ENCODE measurements around the gene NRIP3.
A peak's percentile ranks its signal among the peaks of the same experiment; 100 is the strongest.

Gene NRIP3

DNA sequence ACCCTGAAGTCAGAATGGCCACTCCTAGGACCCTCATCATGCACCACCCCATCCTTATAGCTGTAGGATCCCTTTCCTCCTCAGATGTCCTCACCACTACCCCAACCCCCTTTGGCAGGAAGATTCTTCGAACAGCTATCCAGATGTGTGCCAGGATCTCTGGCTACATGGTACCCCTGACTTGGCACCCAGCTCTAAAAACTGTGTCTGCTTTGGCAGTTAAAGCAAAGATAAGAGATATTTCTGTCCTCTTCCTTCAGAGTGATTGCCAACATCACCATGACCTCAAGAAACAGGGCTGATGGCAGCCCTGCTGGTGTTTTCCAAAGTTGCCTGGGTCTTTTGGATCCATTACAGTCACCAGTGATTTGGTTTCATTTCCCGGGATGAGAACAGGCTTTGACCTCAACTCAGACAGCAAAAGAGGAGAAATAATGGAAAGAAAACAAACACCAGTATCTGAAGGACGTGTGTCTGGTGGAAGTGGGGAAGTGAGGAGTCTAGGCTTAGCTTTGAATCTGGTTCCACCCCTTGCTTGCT lies 4.3 kb upstream of the NRIP3 start:
- no peak overlapping the region for H3K4me3 ChIP-seq (ENCODE audit: low read length)
- TF ChIP-seq CTCF (conservative IDR thresholded peaks at IDR 0.05; ENCODE audit: low read length), result no peak

DNA sequence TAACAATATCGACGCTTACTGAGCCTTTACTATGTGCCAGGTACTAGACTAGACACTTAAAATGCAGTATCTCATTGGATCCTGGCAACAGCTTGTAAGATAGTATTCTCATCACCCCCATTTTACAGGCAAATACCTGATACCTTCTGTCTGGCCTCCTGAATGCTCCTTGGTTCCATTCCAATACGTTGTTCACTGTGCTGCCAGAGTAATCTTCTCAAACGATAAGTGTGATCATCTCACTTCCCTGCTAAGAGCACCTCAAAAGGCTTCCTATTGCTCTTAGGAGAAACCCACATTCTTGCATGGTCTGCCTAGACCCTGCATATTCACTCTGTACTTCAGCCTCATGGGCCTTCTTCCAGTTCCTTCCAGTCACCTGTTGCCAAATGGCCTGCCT lies 1.3 kb upstream of the NRIP3 start:
- no peak overlapping the region for H3K4me3 ChIP-seq (ENCODE audit: low read length)
- no peak for DNase-seq (ENCODE audit: low read depth)
- no peak for TF ChIP-seq CTCF (conservative IDR thresholded peaks at IDR 0.05; ENCODE audit: low read length)

More for the DNA sequence above, 4.3 kb upstream of the NRIP3 start:
- DNase-seq (ENCODE audit: low read depth), result no peak

DNA sequence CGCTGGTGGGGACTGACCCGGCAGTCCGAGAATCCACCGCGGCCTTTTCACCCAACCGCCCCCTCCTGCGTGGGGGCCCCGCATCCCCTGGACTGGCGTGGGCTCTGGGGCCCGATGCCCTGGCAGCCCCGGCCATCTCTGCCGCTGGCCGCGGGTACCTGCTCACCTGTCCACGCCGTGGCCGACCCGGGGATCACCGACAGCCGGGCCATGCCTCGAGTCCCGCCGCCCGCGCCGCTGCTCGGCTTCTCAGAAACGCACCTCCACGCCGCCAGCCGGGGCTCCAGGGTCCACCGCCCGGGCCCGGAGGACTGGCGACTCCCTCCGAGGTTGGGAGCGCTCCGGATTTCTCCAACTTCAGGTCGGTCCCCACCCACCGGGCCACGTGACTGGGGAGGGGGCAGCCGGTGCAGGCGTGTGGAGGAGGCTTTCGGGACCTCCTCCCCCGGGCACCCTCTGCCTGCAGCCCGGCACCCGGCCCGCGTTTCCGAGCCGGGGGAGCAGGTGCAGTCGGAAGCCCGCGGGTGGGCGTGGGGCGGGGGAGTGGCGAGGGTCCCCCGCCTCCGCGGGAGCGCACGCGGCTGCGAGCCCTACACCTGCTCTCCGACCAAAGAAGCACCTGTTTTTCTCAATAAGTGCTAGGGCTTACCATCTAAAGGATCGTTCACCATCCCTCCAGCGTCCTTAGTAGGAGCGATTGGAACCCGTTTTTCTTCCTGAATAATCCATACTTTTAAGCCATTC lies 554 bp upstream of the NRIP3 start:
- TF ChIP-seq CTCF (conservative IDR thresholded peaks at IDR 0.05; ENCODE audit: low read length), result no peak
- H3K4me3 ChIP-seq (ENCODE audit: low read length), result peak overlapping the region; percentile 45
- no peak for DNase-seq (ENCODE audit: low read depth)

DNA sequence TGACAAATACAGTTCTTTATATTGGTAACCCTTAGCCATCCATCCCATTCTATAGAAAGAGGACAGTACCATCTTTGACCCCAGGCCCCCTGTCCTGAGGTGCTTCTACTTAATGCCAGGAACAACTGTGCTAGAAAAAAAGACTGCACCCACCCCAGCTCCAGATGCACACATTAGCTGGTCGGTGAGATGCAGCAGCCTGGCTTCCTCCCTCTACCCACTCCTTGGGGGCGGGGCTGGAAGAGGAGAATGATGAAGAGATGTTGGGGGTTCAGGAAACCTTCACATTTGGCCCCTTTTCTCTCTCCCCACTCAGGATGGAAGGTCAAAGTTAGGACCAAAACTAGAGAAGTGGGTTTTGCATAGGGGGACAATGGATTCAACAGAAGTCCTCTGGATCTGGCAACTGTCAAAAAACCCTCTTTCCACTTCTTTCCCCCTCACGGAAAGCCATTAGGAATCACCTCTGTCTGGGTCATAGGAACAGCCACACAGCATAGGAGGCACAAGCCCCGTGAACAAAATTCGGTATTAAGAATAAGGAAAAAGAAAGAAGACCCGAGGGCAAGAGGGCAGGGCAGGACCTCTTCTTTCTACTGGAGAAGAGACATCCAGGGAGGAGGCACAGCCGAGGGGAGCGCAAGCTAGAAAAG lies 755 bp downstream of the NRIP3 start:
- H3K4me3 ChIP-seq (ENCODE audit: low read length), result peak overlapping the region; percentile 62
- TF ChIP-seq CTCF (conservative IDR thresholded peaks at IDR 0.05; ENCODE audit: low read length), result no peak
- DNase-seq (ENCODE audit: low read depth), result no peak

GRCh38 chr11:9001736-9002135 lies 2.1 kb downstream of the NRIP3 start:
- no peak overlapping the region for H3K4me3 ChIP-seq (ENCODE audit: low read length)
- no peak for TF ChIP-seq CTCF (conservative IDR thresholded peaks at IDR 0.05; ENCODE audit: low read length)
- peak; percentile 80 for DNase-seq (ENCODE audit: low read depth)

- H3K4me3 ChIP-seq (ENCODE audit: low read length), result no peak overlapping the region
- DNase-seq (ENCODE audit: low read depth), result no peak
- no peak for TF ChIP-seq CTCF (conservative IDR thresholded peaks at IDR 0.05; ENCODE audit: low read length)
Observed at GRCh38 chr11:8998017-8998416, 5.8 kb downstream of the NRIP3 start.

DNA sequence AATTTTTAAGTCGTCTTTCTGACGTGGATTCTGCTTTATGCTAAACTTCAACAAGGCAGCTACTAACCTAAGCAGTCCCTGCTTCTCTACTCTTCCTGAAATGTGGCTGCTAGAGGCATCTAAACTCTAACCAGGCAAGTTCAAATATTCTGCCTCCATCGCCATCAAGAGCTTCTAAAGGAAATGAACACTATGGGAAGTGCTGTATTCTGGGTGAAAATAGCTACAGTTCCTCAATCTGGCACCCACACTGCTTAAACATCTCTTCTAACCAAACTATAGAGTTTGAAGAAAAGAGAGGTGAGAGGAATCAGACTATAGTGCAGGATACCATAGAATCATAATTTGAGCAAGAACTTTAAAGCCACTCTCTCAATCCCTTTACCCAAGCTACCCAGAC lies 6.3 kb downstream of the NRIP3 start:
- DNase-seq (ENCODE audit: low read depth), result no peak
- no peak overlapping the region for H3K4me3 ChIP-seq (ENCODE audit: low read length)
- TF ChIP-seq CTCF (conservative IDR thresholded peaks at IDR 0.05; ENCODE audit: low read length), result no peak

Measured in AG10803 (cell line).